Caki2 (cell line): ENCODE data around the gene WDR62. TPM values are rescaled to one million over a fixed set of nuclear protein-coding genes. Genes with fewer than 3 reads are reported as not detected.

Source experiments
- DNase-seq: peaks from one replicate; pipeline ENCODE4 v3.0.0-alpha.2; 2015; ENCODE audit warnings: low read depth
- in situ Hi-C: cut with HindIII; loops from 2 replicates; pipeline ENCODE4 v1.10.0; 2016; ENCODE audit warnings: low sequenced_read_pairs, low pct_unique_long_range_greater_than_20kb, mixed read lengths
- total RNA-seq: library from RNA; depleted of rRNA; stranded (reverse); fragments of >200 nt; shearing (Covaris generic); gene quantifications from 2 replicates; pipeline ENCODE4 v1.2.3, GENCODE V29; 2014; ENCODE audit warnings: low replicate concordance; rRNA removed

WDR62 gene
- total RNA-seq, 1 experiment from 2014 or later, result 10.3 TPM

GRCh38 chr19:36150586-36150985 is 95.9 kb downstream of the WDR62 start:
- DNase-seq, result no peak
- in situ Hi-C loops, result no loop called here

- in situ Hi-C loops, result no loop called here
- no peak for DNase-seq
Observed at GRCh38 chr19:36151144-36152018, 96.7 kb downstream of the WDR62 start.

GRCh38 chr19:36152019-36152351 is 97.3 kb downstream of the WDR62 start:
- in situ Hi-C loops, result no loop called here
- no peak for DNase-seq

GRCh38 chr19:36152352-36153091 is 97.8 kb downstream of the WDR62 start, which contains the start of gene COX7A1:
Gene COX7A1 (minus strand): TSS chr19:36152447. CDS start chr19:36152407, 40 bp downstream.
- no peak for DNase-seq
- in situ Hi-C loops, result no loop called here

- in situ Hi-C loops, result no loop called here
- DNase-seq, result no peak
Observed at GRCh38 chr19:36153126-36153525, 98.4 kb downstream of the WDR62 start.

Other genes starting within 250 kb of the WDR62 start
- gene PRODH2, start 242.1 kb upstream of the WDR62 start, total RNA-seq, result 0.17 TPM in 1 of 2 replicates, not detected in the other
- gene NPHS1, start 202.4 kb upstream of the WDR62 start, total RNA-seq, result 0.41 and 0.88 TPM in 2 replicates
- not detected in 2 replicates for gene KIRREL2, start 198.0 kb upstream of the WDR62 start, total RNA-seq
- gene APLP1, start 186.3 kb upstream of the WDR62 start, total RNA-seq, result 53.9 and 58.7 TPM in 2 replicates
- gene NFKBID, start 154.4 kb upstream of the WDR62 start, total RNA-seq, result 4.8 and 5.8 TPM in 2 replicates
- gene HCST, start 152.4 kb upstream of the WDR62 start, total RNA-seq, result 0.88 TPM in 1 of 2 replicates, not detected in the other
- not detected in 2 replicates for gene TYROBP, start 146.6 kb upstream of the WDR62 start, total RNA-seq
- 4.4 and 9.7 TPM in 2 replicates for gene LRFN3, start 118.5 kb upstream of the WDR62 start, total RNA-seq
- gene SDHAF1, start 59.7 kb upstream of the WDR62 start, total RNA-seq, result 54.3 and 64.8 TPM in 2 replicates
- gene SYNE4, start 46.1 kb upstream of the WDR62 start, total RNA-seq, result 1.4 TPM in 1 of 2 replicates, not detected in the other
- gene ALKBH6, start 40.7 kb upstream of the WDR62 start, total RNA-seq, result 41.7 and 47.3 TPM in 2 replicates
- gene CLIP3, start 22.0 kb upstream of the WDR62 start, total RNA-seq, result 1.1 and 2.3 TPM in 2 replicates
- 3.6 and 11.7 TPM in 2 replicates for gene THAP8, start 612 bp upstream of the WDR62 start, total RNA-seq
- gene OVOL3, start 56.2 kb downstream of the WDR62 start, total RNA-seq, result not detected in 2 replicates
- 110 and 136 TPM in 2 replicates for gene POLR2I, start 60.0 kb downstream of the WDR62 start, total RNA-seq
- 369 and 423 TPM in 2 replicates for gene TBCB, start 60.6 kb downstream of the WDR62 start, total RNA-seq
- 218 and 288 TPM in 2 replicates for gene CAPNS1, start 85.2 kb downstream of the WDR62 start, total RNA-seq
- gene COX7A1, start 97.5 kb downstream of the WDR62 start, total RNA-seq, result not detected in 2 replicates
- 1.6 and 2.0 TPM in 2 replicates for gene ZNF565, start 159.8 kb downstream of the WDR62 start, total RNA-seq
- gene ZNF146, start 160.2 kb downstream of the WDR62 start, total RNA-seq, result 31.7 and 38.0 TPM in 2 replicates